NB4 (cell line): ENCODE data around the gene LYG2.

Experiments
- MAX ChIP-seq: IDR thresholded peaks from 2 replicates; pipeline ENCODE4 v1.6.1; 2011; ENCODE audit warnings: low read depth, low read length
- MYC ChIP-seq: IDR thresholded peaks from 2 replicates; pipeline ENCODE4 v1.6.1; 2011; ENCODE audit warnings: low read depth, low read length
- POLR2A ChIP-seq: IDR thresholded peaks from 2 replicates; pipeline ENCODE4 v1.6.1; 2011; ENCODE audit warnings: mild to moderate bottlenecking; ENCODE audit not compliant: insufficient read length; ENCODE audit errors: extremely low read depth
- TF ChIP-seq, protein P1 (sequence below): IDR thresholded peaks from one replicate; pipeline ENCODE4 v1.5.1; 2012; ENCODE audit warnings: low read depth, low read length

- TF ChIP-seq, protein P1, sequence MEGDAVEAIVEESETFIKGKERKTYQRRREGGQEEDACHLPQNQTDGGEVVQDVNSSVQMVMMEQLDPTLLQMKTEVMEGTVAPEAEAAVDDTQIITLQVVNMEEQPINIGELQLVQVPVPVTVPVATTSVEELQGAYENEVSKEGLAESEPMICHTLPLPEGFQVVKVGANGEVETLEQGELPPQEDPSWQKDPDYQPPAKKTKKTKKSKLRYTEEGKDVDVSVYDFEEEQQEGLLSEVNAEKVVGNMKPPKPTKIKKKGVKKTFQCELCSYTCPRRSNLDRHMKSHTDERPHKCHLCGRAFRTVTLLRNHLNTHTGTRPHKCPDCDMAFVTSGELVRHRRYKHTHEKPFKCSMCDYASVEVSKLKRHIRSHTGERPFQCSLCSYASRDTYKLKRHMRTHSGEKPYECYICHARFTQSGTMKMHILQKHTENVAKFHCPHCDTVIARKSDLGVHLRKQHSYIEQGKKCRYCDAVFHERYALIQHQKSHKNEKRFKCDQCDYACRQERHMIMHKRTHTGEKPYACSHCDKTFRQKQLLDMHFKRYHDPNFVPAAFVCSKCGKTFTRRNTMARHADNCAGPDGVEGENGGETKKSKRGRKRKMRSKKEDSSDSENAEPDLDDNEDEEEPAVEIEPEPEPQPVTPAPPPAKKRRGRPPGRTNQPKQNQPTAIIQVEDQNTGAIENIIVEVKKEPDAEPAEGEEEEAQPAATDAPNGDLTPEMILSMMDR: no peak
- TF ChIP-seq MAX (no peak), MYC (no peak), POLR2A (no peak)
These were observed 37.5 kb downstream of the LYG2 start for GRCh38 chr2:99217929-99218501.
